PC-3 (cell line): ENCODE data around the gene IL1RAPL1. TPM values are rescaled to one million over a fixed set of nuclear protein-coding genes. Genes with fewer than 3 reads are reported as not detected.

Source experiments
- ATAC-seq: fragments of 200-7000 bp; cut with Tn5 transposase; 2 replicates; pipeline ENCODE4 v1.9.1; 2020; ENCODE audit warnings: mild to moderate bottlenecking, moderate library complexity
- BruUV-seq: library from RNA; stranded (reverse); fragments of 400-500 nt; replicated peaks from 2 replicates; lab custom pipeline; 2021; lab: Mats Ljungman, UMichigan
- CTCF ChIA-PET: fragments of 300-600 bp; sonication (Branson Sonifier 250); formaldehyde crosslinking; loops from one replicate; lab custom pipeline; 2022; ENCODE audit warnings: antibody characterized with exemption; lab: Charles Lee
- POLR2A ChIA-PET: fragments of 300-600 bp; sonication (Branson Sonifier 250); formaldehyde crosslinking; loops from one replicate; lab custom pipeline; 2022; ENCODE audit warnings: antibody characterized with exemption; ENCODE audit not compliant: unreplicated experiment; lab: Charles Lee
- DNase-seq: peaks from one replicate; pipeline ENCODE4 v3.0.0-alpha.2; 2015
- H2AFZ ChIP-seq: fragments of 300-600 bp; sonication (generic); 2 replicates; pipeline ENCODE4 v1.6.0; 2016; ENCODE audit warnings: antibody characterized with exemption, low read length
- H3F3A ChIP-seq: fragments of 300-600 bp; sonication (generic); one replicate; pipeline ENCODE4 v1.6.0; 2017; ENCODE audit warnings: antibody characterized with exemption, low read length, control low read depth, mild to moderate bottlenecking; ENCODE audit not compliant: unreplicated experiment
- H3K27ac ChIP-seq: fragments of 300-600 bp; sonication (generic); 2 replicates; pipeline ENCODE4 v1.5.1; 2016; ENCODE audit warnings: mild to moderate bottlenecking, low read length
- H3K27me3 ChIP-seq: fragments of 300-600 bp; sonication (generic); 2 replicates; pipeline ENCODE4 v1.6.1; 2016; ENCODE audit warnings: low read length, mixed read lengths
- H3K36me3 ChIP-seq: fragments of 300-600 bp; sonication (generic); 2 replicates; pipeline ENCODE4 v1.6.1; 2016; ENCODE audit warnings: low read depth, mixed run types, low read length, mixed read lengths
- H3K4me1 ChIP-seq: fragments of 300-600 bp; sonication (generic); 2 replicates; pipeline ENCODE4 v1.5.1; 2016; ENCODE audit warnings: low read length; ENCODE audit not compliant: insufficient read depth
- H3K4me2 ChIP-seq: fragments of 300-600 bp; sonication (generic); 2 replicates; pipeline ENCODE4 v1.6.0; 2016; ENCODE audit warnings: low read length
- H3K4me3 ChIP-seq: fragments of 300-600 bp; sonication (generic); 2 replicates; pipeline ENCODE4 v1.5.1; 2016; ENCODE audit warnings: mild to moderate bottlenecking, low read length, mixed read lengths
- H3K79me2 ChIP-seq: fragments of 300-600 bp; sonication (generic); 2 replicates; pipeline ENCODE4 v1.6.1; 2017; ENCODE audit warnings: low read length, mixed read lengths
- H3K9ac ChIP-seq: fragments of 300-600 bp; sonication (generic); 2 replicates; pipeline ENCODE4 v1.6.0; 2016; ENCODE audit warnings: mild to moderate bottlenecking, low read length
- H3K9me2 ChIP-seq: fragments of 300-600 bp; sonication (generic); replicated peaks from 2 replicates; pipeline ENCODE4 v1.6.1; 2016; ENCODE audit warnings: mixed run types, low read length, mixed read lengths
- H3K9me3 ChIP-seq: fragments of 300-600 bp; sonication (generic); 2 replicates; pipeline ENCODE4 v1.6.1; 2016; ENCODE audit warnings: low read length, mixed read lengths
- H4K20me1 ChIP-seq: fragments of 300-600 bp; sonication (generic); 2 replicates; pipeline ENCODE4 v1.6.1; 2016; ENCODE audit warnings: low read length, mixed read lengths
- EZH2 ChIP-seq: fragments of 300-600 bp; sonication (generic); IDR thresholded peaks from one replicate; pipeline ENCODE4 v1.6.1; 2017; ENCODE audit warnings: antibody characterized with exemption, mild to moderate bottlenecking, low read length; ENCODE audit not compliant: unreplicated experiment
- EZH2phosphoT487 ChIP-seq: fragments of 300-600 bp; sonication (generic); IDR thresholded peaks from 2 replicates; pipeline ENCODE4 v1.6.1; 2018; ENCODE audit warnings: mild to moderate bottlenecking, antibody characterized with exemption, low read length, borderline replicate concordance
- intact Hi-C: fragments of 100-400 bp; cut with micrococcal nuclease; formaldehyde crosslinking; loops from 2 replicates; pipeline ENCODE4 v1.9.0; 2023
- total RNA-seq: library from RNA; depleted of rRNA; stranded (reverse); fragments of >200 nt; gene quantifications from 2 replicates; pipeline ENCODE4 v1.2.3, GENCODE V29; 2014
- TF ChIP-seq, protein P1 (sequence below): fragments of 300-600 bp; sonication (generic); conservative IDR thresholded peaks from 2 replicates; pipeline ENCODE4 v1.5.1; 2017; ENCODE audit warnings: antibody characterized with exemption, low read depth, mild to moderate bottlenecking, low read length

Gene IL1RAPL1
- total RNA-seq, 1 experiment from 2014 or later: 0.44 TPM

DNA sequence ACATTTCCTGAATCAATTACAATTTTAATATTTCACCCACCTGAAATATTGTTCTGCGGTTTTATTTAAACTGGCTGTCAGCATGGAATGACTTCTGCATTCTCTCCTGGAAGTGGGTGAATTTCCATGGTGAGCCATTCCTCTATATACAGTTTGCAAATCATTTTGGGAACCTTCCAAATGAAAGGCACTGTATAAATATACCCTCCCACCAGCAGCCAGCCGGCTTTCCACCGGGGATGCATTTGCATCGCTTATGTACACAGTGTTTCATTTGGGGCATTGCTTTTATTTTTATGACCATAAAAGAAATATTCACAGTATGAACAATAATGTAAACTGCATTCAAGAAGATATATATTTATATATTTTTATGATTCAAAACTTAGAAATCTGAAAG is 4.7 kb upstream of the IL1RAPL1 start:
- no peak for TF ChIP-seq EZH2
- TF ChIP-seq, protein P1, sequence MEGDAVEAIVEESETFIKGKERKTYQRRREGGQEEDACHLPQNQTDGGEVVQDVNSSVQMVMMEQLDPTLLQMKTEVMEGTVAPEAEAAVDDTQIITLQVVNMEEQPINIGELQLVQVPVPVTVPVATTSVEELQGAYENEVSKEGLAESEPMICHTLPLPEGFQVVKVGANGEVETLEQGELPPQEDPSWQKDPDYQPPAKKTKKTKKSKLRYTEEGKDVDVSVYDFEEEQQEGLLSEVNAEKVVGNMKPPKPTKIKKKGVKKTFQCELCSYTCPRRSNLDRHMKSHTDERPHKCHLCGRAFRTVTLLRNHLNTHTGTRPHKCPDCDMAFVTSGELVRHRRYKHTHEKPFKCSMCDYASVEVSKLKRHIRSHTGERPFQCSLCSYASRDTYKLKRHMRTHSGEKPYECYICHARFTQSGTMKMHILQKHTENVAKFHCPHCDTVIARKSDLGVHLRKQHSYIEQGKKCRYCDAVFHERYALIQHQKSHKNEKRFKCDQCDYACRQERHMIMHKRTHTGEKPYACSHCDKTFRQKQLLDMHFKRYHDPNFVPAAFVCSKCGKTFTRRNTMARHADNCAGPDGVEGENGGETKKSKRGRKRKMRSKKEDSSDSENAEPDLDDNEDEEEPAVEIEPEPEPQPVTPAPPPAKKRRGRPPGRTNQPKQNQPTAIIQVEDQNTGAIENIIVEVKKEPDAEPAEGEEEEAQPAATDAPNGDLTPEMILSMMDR: no peak
- no peak overlapping the region for H2AFZ ChIP-seq
- H3K27ac ChIP-seq: peak overlapping the region; percentile 76
- peak; percentile 86 for ATAC-seq
- H3K9me3 ChIP-seq: no peaks in the 10 kb centered on the region
- H3K9ac ChIP-seq: no peak overlapping the region; the same call in 1 of the 2 replicates
- H3K27me3 ChIP-seq: no peaks in the 10 kb centered on the region
- H3K36me3 ChIP-seq: no peaks in the 10 kb centered on the region
- peak overlapping the region; percentile 65 for H3K4me2 ChIP-seq
- H3K4me3 ChIP-seq: 0 out of 2 replicates have a peak overlapping the region, but pooled peaks have one; percentile 12
- DNase-seq: peak; percentile 87
- BruUV-seq: no TSS peak
- H3K4me1 ChIP-seq: peaks cover 31% of the 10 kb centered on the region
- ChIA-PET CTCF (interaction anchor here (0.6 kb wide), 1 partner anchor 1477 kb away, joined by 6 read pairs; no protein-coding TSS in a partner anchor), POLR2A (no interaction called here)
- intact Hi-C loops: loop anchor here (2.0 to 10.0 kb wide), 5 partner anchors 84 to 978 kb away; no protein-coding TSS in a partner anchor
- H3K9me2 ChIP-seq: no peaks in the 10 kb centered on the region
- H3F3A ChIP-seq: peaks cover 4% of the 10 kb centered on the region
- H4K20me1 ChIP-seq: no peaks in the 10 kb centered on the region
- no peaks in the 10 kb centered on the region for H3K79me2 ChIP-seq

DNA sequence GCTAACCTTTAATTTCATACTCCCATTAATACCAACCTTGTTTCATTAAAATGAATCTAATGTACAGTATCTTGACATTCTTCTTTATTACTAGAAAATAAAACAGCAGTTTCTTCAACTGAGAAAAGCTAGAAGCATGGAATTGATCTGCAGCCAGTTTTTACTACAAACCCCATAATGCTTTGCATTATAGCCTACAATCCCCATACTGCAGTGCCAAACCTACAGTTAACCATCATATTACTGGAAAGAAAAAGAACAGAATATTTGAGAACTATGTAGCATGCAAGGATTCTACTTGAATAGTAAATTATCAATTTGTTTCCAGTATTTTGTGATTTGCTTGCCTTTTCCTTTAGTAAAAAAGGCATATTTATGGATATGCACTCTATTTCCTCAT is 3.2 kb upstream of the IL1RAPL1 start:
- no peak for ATAC-seq
- no peak overlapping the region for H3K27ac ChIP-seq
- no peak overlapping the region for H3K4me3 ChIP-seq
- H3K9ac ChIP-seq: no peak overlapping the region
- H3K9me3 ChIP-seq: no peaks in the 10 kb centered on the region
- H3K9me2 ChIP-seq: no peaks in the 10 kb centered on the region
- no peaks in the 10 kb centered on the region for H3K36me3 ChIP-seq
- TF ChIP-seq EZH2 (no peak), EZH2phosphoT487 (no peak)
- TF ChIP-seq, protein P1: no peak
- POLR2A ChIA-PET: interaction anchor here (0.5 kb wide), 1 partner anchor 223 kb away, joined by 4 read pairs; no protein-coding TSS in a partner anchor
- H3K79me2 ChIP-seq: no peaks in the 10 kb centered on the region
- no TSS peak for BruUV-seq
- no peak overlapping the region for H2AFZ ChIP-seq
- CTCF ChIA-PET: no interaction called here
- H3K27me3 ChIP-seq: no peaks in the 10 kb centered on the region
- intact Hi-C loops: loop anchor here (5.0 to 10.0 kb wide), 3 partner anchors 192 to 979 kb away; no protein-coding TSS in a partner anchor
- H3K4me1 ChIP-seq: peaks cover 31% of the 10 kb centered on the region
- DNase-seq: no peak
- no peaks in the 10 kb centered on the region for H4K20me1 ChIP-seq
- no peak overlapping the region for H3K4me2 ChIP-seq
- H3F3A ChIP-seq: peaks cover 4% of the 10 kb centered on the region

DNA sequence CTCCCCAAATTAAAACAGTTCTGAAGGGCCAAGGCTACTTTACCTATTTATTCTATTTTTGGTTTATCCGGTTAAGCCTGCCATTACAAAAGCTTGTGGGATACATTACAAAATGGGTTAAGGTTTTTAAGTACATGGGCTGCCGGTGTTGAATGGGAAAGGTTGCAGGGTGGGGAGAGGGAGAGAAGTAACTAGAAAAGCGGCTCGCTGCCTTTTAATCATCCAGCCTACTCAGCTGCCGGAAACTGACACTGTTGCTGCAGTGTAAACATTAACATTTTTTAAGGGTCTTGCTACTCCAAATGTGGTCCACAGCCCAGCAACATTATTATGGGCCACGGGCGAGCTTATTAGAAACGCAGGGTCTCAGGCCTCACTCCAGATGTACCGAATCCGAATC is 1.5 kb upstream of the IL1RAPL1 start:
- POLR2A ChIA-PET: interaction anchor here (0.6 kb wide), 1 partner anchor 985 kb away, joined by 6 read pairs; no protein-coding TSS in a partner anchor
- Histone ChIP-seq H3K9me2 (no peaks in the 10 kb centered on the region), H3K36me3 (no peaks in the 10 kb centered on the region), H3K4me2 (peak overlapping the region; percentile 89), H3K4me3 (peak overlapping the region; percentile 66), H3K9ac (no peak overlapping the region), H3F3A (peaks cover 4% of the 10 kb centered on the region), H3K9me3 (no peaks in the 10 kb centered on the region), H3K27ac (no peak overlapping the region), H3K4me1 (peaks cover 28% of the 10 kb centered on the region), H3K27me3 (no peaks in the 10 kb centered on the region), H4K20me1 (no peaks in the 10 kb centered on the region), H3K79me2 (no peaks in the 10 kb centered on the region), H2AFZ (peak overlapping the region; percentile 74)
- no TSS peak for BruUV-seq
- TF ChIP-seq, protein P1: no peak
- TF ChIP-seq EZH2: no peak
- no peak for TF ChIP-seq EZH2phosphoT487
- ATAC-seq (no peak), DNase-seq (no peak)
- intact Hi-C loops: loop anchor here (2.0 to 10.0 kb wide), 3 partner anchors 217 to 981 kb away; no protein-coding TSS in a partner anchor
- CTCF ChIA-PET: no interaction called here
